ENCODE results near the gene FUCA1.
"Not testable (repeated sequence)": the region's sequence is repeated elsewhere in the genome, so short reads cannot be mapped to it uniquely, and the experiment has no call there.

The FUCA1 gene

DNA sequence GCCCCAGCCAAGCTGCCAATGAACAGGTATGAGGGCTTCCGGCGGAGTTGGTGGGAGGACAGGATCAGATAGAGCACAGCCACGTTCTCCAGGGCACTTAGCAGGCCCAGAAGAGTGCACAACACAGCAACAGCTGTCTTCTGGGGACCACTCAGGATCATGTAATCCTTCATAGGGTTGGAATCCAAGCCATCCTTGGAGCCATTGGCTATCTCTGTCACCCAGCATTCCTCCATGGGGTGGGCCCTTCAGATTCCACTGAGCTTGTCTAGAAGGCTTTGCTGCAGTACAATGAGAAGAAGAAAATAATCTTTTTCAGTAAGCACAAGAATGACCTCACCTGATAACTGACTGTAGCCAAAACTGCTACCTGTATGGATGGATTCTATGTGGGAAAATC lies 7.3 kb upstream of the FUCA1 start:
- no peak overlapping the region for H3K4me3 Mint-ChIP-seq
- peaks cover 20 to 21% of the 10 kb centered on the region in 2 donors for H3K4me1 Mint-ChIP-seq
- H3K9me3 Mint-ChIP-seq: peaks cover 14 to 17% of the 10 kb centered on the region in 2 donors
- DNase-seq (no peak), ATAC-seq (replicated peaks) (peak in 1 of 2 donors; percentile 10)
- H3K36me3 Mint-ChIP-seq: peaks cover 57 to 75% of the 10 kb centered on the region in 2 donors
- no peaks in the 10 kb centered on the region for H3K27me3 Mint-ChIP-seq
- H3K27ac Mint-ChIP-seq: peak overlapping the region; percentile 79

DNA sequence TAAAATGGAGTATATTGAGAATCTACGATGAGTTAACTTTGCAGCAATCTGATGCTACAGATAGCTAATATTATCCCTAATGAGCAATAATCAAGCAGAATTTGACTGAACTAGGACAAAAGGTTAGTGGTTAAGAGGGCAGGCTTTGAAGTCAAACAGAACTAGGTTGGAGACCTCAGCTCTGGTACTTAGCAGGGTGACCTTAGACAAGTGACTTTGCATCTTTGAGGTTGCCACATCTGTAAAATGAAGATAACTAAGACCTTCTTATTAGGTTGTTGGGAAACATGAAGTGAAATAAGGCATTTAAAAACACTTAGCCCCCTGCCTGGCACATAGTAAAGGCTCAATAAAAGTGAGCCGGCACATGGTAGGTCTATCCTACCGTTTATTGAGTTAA lies 4.3 kb upstream of the FUCA1 start:
- DNase-seq (no peak), ATAC-seq (replicated peaks) (no peak)
- H3K27ac Mint-ChIP-seq: no peak overlapping the region
- H3K4me3 Mint-ChIP-seq: no peak overlapping the region
- H3K27me3 Mint-ChIP-seq: no peaks in the 10 kb centered on the region
- H3K9me3 Mint-ChIP-seq: peaks cover 2 to 4% of the 10 kb centered on the region in 2 donors
- peaks cover 25 to 41% of the 10 kb centered on the region in 2 donors for H3K4me1 Mint-ChIP-seq
- H3K36me3 Mint-ChIP-seq: peaks cover 28 to 51% of the 10 kb centered on the region in 2 donors

DNA sequence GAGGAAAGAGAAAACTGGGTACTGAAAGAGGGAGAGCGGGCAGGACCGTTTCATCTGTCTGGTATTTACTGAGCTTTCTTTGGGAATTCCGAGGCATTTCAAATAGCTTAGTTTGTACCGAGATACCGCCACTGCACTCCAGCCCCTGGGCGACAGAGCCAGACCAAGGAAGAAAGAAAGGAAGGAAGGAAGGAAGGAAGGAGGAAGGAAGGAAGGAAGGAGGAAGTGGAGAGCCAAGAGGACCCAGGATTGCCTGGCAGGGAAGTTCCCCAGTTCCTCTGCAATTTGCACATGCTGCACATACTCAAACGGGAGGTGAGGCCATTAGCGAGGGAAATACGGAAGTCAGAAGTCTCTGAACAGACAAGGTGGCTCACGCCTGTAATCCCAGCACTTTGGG lies 961 bp upstream of the FUCA1 start:
- Mint-ChIP-seq H3K4me3 (peak overlapping the region; percentile 76 to 82), H3K9me3 (peaks cover 0 to 4% of the 10 kb centered on the region in 2 donors), H3K27me3 (no peaks in the 10 kb centered on the region), H3K27ac (peak overlapping the region; percentile 53), H3K4me1 (peaks cover 20 to 34% of the 10 kb centered on the region in 2 donors), H3K36me3 (peaks cover 13 to 31% of the 10 kb centered on the region in 2 donors)
- ATAC-seq (replicated peaks) (no peak), DNase-seq (no peak)

DNA sequence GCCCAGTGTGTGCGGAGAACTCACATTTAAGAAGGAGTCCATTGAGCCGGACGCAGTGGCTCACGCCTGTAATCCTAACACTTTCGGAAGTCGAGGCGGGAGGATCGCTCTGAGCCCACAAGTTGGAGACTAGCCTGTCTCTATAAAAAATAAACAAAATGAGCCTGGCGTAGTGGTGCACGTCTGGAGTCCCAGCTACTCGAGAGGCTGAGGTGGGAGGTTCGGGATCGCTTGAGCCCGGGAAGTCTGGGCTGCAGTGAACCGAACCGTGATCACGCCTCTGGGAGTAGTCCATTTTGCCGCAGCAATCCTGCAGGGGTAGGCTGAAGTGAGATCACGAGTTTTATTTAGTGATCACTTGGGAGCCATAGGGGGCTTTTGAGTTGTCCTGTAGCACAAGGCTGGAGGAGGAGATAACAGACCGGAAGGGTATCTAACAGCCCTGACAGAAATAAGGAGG lies 497 bp upstream of the FUCA1 start:
- H3K27ac Mint-ChIP-seq: peak overlapping the region; percentile 75
- H3K36me3 Mint-ChIP-seq: peaks cover 11 to 26% of the 10 kb centered on the region in 2 donors
- ATAC-seq (replicated peaks) (peak in 1 of 2 donors; percentile 17), DNase-seq (no peak)
- H3K4me3 Mint-ChIP-seq: peak overlapping the region; percentile 76 to 82
- peaks cover 20 to 29% of the 10 kb centered on the region in 2 donors for H3K4me1 Mint-ChIP-seq
- H3K9me3 Mint-ChIP-seq: peaks cover 0 to 4% of the 10 kb centered on the region in 2 donors
- no peaks in the 10 kb centered on the region for H3K27me3 Mint-ChIP-seq

DNA sequence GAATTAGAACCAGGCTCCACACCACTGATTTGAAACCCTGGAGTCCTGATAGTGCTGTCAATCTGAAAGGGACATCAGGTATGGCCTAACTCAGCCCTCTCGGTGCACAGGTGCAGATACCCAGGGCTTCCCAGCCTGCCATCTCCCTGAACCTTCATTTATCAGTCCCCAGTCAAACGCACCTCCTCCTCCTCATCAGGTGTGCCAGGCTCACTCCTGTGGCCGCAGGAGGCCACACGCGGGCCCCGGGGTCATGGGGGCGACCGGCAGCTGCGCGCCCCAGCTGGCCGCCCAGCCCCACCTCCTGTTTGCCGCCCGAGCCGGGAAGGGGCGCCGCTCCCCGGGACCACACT lies 572 bp downstream of the FUCA1 start:
- DNase-seq (no peak), ATAC-seq (replicated peaks) (no peak)
- Mint-ChIP-seq H3K27me3 (no peaks in the 10 kb centered on the region), H3K9me3 (peaks cover 0 to 4% of the 10 kb centered on the region in 2 donors), H3K27ac (peak overlapping the region; percentile 75), H3K4me1 (peaks cover 20 to 29% of the 10 kb centered on the region in 2 donors), H3K36me3 (peaks cover 11 to 23% of the 10 kb centered on the region in 2 donors), H3K4me3 (peak overlapping the region; percentile 76 to 82)

DNA sequence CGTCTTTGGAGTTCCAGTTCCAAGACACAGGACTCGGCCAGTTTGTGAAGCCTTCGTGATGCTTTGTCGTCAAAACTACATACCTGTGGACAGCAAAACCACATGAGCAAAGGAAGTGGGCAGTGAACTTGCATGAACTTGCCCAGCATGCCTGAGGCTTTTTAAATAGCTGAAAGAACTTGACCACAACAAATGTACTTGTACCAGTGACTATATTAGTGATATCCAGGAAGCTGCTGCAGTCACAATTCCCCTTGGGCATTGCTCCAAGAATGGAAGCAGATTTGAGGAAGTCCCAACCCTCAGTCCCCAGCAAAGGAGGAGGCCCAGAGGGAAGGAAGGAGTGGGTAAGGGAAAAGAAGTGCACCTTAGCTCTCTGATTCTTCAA lies 2.6 kb downstream of the FUCA1 start:
- H3K4me1 Mint-ChIP-seq: peaks cover 20 to 29% of the 10 kb centered on the region in 2 donors
- H3K9me3 Mint-ChIP-seq: peaks cover 0 to 4% of the 10 kb centered on the region in 2 donors
- H3K27ac Mint-ChIP-seq: no peak overlapping the region
- peaks cover 7 to 23% of the 10 kb centered on the region in 2 donors for H3K36me3 Mint-ChIP-seq
- ATAC-seq (replicated peaks) (no peak), DNase-seq (no peak)
- no peaks in the 10 kb centered on the region for H3K27me3 Mint-ChIP-seq
- no peak overlapping the region for H3K4me3 Mint-ChIP-seq

DNA sequence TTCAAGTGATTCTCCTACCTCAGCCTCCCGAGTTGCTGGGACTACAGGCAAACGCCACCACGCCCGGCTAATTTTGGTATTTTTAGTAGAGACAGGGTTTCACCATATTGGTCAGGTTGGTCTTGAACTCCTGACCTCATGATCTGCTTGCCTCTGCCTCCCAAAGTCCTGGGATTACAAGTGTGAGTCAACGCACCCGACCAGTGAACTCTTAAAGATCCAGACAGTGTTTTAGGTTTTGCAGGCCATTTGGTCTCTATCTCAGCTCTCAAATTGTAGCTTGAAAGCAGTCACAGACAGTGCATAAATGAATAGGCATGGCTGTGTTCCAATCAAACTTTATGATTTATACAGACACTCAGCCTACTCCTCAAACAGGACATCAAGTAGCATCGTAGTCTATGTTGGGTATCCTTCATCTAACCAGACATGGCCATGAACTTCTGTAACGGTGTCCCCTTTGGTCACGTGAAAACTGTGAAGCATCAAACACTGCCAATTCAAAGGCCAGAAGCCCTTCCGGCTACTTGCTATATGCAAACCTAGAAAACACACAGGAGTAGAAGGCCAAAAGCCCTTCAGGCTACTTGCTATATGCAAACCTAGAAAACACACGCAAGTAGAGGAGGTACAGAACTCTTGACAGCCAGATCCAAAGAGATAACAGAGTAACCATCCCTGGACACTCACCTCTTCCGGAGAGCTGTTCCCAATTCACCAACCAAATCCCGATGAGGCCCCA lies 3.1 kb downstream of the FUCA1 start:
- Mint-ChIP-seq H3K4me1 (peaks cover 20 to 29% of the 10 kb centered on the region in 2 donors), H3K36me3 (peaks cover 7 to 25% of the 10 kb centered on the region in 2 donors), H3K27ac (no peak overlapping the region), H3K4me3 (no peak overlapping the region), H3K9me3 (peaks cover 0 to 4% of the 10 kb centered on the region in 2 donors), H3K27me3 (no peaks in the 10 kb centered on the region)
- ATAC-seq (replicated peaks): no peak
- DNase-seq: no peak

DNA sequence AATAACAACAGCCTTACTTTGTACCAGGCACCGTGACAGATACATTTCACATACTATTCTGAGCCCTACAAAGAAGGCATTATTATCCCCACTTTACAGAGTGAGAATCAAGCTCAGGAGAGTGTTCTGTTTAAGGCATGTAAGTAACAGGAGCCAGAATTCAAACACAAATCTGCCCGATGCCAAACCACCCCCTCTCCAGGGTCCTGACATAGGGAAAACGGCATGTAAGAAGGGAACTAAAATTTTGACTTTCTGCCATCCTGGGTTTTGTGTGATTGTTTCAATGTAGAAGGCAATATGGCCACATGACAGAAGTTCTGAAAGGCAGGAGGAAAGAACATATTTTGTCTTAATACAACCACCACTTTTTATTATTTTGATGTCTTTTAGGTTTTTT lies 5.5 kb downstream of the FUCA1 start:
- Mint-ChIP-seq H3K9me3 (no peaks in the 10 kb centered on the region), H3K4me1 (peaks cover 9 to 11% of the 10 kb centered on the region in 2 donors)
- ATAC-seq (replicated peaks): no peak

DNA sequence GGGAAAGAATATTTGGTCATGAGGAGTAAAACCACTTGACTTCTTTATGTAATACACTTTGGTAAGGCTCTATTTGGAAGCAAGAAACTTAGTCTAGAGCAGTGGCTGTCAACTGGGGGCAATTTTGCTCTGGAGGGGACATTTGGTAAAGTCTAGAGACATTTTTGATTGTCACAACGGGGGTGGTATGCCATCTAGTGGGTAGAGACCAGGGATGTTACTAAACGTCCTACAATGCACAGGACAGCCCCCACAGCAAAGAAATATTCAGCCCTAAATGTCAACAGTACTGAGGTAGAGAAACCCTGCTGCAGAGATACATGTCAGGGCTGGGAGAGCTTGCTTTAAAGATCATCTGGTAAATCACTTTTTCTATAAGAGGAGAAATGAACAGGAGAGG lies 13.5 kb downstream of the FUCA1 start:
- no peaks in the 10 kb centered on the region for H3K4me1 Mint-ChIP-seq
- H3K9me3 Mint-ChIP-seq: no peaks in the 10 kb centered on the region
- no peak overlapping the region for H3K4me3 Mint-ChIP-seq
- no peak overlapping the region for H3K27ac Mint-ChIP-seq
- ATAC-seq (replicated peaks): peak in 1 of 2 donors; percentile 34
- H3K27me3 Mint-ChIP-seq: no peaks in the 10 kb centered on the region
- peaks cover 13 to 25% of the 10 kb centered on the region in 2 donors for H3K36me3 Mint-ChIP-seq
- no peak for DNase-seq

More for the DNA sequence above, 5.5 kb downstream of the FUCA1 start:
- Mint-ChIP-seq H3K36me3 (peaks cover 11 to 26% of the 10 kb centered on the region in 2 donors), H3K4me3 (no peak overlapping the region), H3K27ac (no peak overlapping the region), H3K27me3 (no peaks in the 10 kb centered on the region)
- DNase-seq: no peak

DNA sequence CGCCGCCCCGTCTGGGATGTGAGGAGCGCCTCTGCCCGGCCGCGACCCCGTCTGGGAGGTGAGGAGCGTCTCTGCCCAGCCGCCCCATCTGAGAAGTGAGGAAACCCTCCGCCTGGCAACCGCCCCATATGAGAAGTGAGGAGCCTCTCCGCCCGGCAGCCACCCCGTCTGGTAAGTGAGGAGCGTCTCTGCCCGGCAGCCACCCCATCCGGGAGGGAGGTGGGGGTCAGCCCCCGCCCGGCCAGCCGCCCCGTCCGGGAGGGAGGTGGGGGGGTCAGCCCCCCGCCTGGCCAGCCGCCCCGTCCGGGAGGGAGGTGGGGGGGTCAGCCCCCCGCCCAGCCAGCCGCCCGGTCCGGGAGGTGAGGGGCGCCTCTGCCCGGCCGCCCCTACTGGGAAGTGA lies 15.0 kb downstream of the FUCA1 start:
- H3K27ac Mint-ChIP-seq; H3K27me3 Mint-ChIP-seq; H3K4me1 Mint-ChIP-seq; H3K4me3 Mint-ChIP-seq; DNase-seq; ATAC-seq (replicated peaks); H3K9me3 Mint-ChIP-seq: not testable (repeated sequence)
- peaks cover 22 to 30% of the 10 kb centered on the region in 2 donors for H3K36me3 Mint-ChIP-seq

DNA sequence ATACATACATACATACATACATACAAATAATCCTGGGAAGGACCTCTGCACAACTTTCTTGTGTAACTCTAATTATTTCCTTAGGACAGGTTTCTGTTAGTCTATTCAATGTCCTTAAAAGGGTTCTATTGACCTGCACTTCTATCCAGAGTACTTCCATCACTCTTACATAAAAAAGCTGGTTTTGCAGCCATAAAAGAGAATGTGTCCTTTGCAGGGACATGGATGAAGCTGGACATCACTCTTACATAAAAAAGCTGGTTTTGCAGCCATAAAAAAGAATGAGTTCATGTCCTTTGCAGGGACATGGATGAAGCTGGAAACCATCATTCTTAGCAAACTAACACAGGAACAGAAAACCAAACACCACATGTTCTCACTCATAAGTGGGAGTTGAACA lies 16.7 kb downstream of the FUCA1 start:
- H3K27ac Mint-ChIP-seq; H3K4me1 Mint-ChIP-seq; ATAC-seq (replicated peaks); H3K4me3 Mint-ChIP-seq; DNase-seq; H3K9me3 Mint-ChIP-seq; H3K27me3 Mint-ChIP-seq: not testable (repeated sequence)
- peaks cover 32 to 43% of the 10 kb centered on the region in 2 donors for H3K36me3 Mint-ChIP-seq

DNA sequence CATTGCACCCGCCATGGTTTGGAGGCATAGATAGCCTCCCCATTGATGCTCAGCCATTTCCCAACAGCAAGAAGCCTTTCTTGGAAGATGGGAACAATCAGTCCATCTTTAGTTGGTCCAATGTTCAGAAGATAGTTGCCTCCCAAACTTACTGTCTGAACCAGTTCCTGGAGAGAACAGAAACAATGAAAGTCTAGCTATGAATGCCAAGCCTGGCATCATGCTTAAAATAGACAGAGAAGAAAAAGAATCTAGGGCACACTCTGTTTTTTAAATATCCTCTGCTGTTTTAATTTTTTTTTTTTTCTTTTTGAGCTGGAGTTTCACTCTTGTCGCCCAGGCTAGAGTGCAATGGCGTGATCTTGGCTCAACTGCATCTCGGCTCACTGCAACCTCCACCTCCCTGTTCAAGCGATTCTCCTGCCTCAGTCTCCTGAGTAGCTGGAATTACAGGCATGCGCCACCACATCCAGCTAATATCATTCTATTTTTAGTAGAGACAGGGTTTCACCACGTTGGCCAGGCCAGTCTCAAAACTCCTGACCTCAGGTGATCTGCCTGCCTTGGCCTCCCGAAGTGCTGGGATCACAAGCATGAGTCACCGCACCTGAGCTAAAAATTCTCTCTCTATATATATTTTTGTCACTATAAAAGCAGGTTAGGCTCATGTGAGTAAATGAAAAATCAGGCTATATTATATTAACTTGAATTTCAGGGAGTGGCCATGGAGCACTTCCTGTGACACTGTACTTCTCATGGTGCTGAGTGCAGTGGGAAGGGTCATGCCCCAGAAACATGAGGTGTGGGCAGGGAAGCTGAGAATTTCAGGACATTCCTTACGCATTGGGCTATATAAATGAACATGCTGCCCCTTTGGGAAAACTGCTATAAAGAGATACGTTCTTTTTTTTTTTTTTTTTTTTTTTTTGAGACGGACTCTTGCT lies 19.1 kb downstream of the FUCA1 start:
- ATAC-seq (replicated peaks): no peak
- Mint-ChIP-seq H3K27me3 (no peaks in the 10 kb centered on the region), H3K9me3 (peaks cover 0 to 2% of the 10 kb centered on the region in 2 donors), H3K36me3 (peaks cover 36 to 41% of the 10 kb centered on the region in 2 donors), H3K4me3 (no peak overlapping the region), H3K27ac (no peak overlapping the region), H3K4me1 (no peaks in the 10 kb centered on the region)
- DNase-seq: no peak

DNA sequence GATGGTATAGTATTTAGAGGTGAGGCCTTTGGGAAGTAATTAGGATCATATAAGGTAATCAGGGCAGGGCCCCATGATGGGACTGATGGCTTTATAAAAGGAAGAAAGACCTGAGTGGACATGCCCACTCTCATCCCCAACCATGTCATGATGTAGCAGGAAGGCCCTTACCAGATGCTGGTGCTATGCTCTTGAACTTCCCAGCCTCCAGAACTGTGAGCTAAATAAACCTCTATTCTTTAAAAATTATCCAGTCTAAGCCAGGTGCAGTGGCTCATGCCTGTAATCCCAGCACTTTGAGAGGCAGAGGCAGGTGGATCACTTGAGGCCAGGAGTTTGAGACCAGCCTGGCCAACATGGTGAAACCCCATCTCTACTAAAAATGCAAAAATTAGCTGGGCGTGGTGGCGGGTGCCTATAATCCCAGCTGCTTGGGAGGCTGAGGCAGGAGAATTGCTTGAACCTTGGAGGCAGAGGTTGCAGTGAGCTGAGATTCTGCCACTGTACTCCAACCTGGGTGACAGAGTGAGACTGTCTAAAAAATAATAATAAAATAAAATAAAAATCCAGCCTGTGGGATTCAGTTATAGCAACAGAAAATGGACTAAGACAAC lies 20.5 kb downstream of the FUCA1 start:
- H3K9me3 Mint-ChIP-seq; H3K27ac Mint-ChIP-seq; H3K4me1 Mint-ChIP-seq; DNase-seq; H3K4me3 Mint-ChIP-seq; H3K27me3 Mint-ChIP-seq; ATAC-seq (replicated peaks): not testable (repeated sequence)
- peaks cover 34 to 41% of the 10 kb centered on the region in 2 donors for H3K36me3 Mint-ChIP-seq

DNA sequence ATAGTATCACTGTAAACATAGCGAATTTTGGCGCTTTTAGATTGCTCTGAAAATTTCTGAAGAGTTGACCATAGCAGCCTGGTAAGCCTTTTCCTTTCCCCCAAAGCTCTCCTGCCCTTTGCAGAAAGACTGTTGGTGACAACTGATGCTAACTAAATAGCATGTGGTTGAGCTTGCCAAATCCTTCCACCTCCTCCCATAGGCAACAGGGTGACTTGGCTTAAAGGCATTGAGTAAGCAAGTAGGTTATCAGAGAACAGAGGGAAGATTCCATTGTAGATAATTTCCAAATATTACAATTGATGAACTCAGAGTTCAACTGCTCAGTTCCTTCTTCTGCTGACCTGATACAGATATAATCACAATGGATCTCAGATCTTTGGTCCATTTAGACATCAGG lies 22.9 kb downstream of the FUCA1 start:
- no peak overlapping the region for H3K27ac Mint-ChIP-seq
- no peak overlapping the region for H3K4me3 Mint-ChIP-seq
- peaks cover 0 to 2% of the 10 kb centered on the region in 2 donors for H3K9me3 Mint-ChIP-seq
- H3K27me3 Mint-ChIP-seq: no peaks in the 10 kb centered on the region
- H3K36me3 Mint-ChIP-seq: peaks cover 31 to 36% of the 10 kb centered on the region in 2 donors
- DNase-seq (no peak), ATAC-seq (replicated peaks) (no peak)
- H3K4me1 Mint-ChIP-seq: no peaks in the 10 kb centered on the region
